H1 (cell line): Measurements from ENCODE around the gene SGO1. TPM values are rescaled to one million over a fixed set of nuclear protein-coding genes. Genes with fewer than 3 reads are reported as not detected.

Experiments
- CTCF ChIA-PET: fragments of 300-600 bp; sonication (Branson Sonifier 250); formaldehyde crosslinking; loops from one replicate; lab custom pipeline; 2021; ENCODE audit not compliant: partially characterized antibody; lab: Charles Lee
- POLR2A ChIA-PET: fragments of 300-600 bp; sonication (Branson Sonifier 250); formaldehyde crosslinking; loops from one replicate; lab custom pipeline; 2021; ENCODE audit warnings: inconsistent platforms; ENCODE audit not compliant: partially characterized antibody; lab: Charles Lee
- DNase-seq, 2 experiments: peaks; one replicate each; pipeline versions ENCODE4 v3.0.0 to v3.0.0-alpha.2; 2010 to 2022; ENCODE audit warnings: low spot score in 2 of 2, low read depth in 1 of 2, mixed read lengths in 1 of 2
- FAIRE-seq: peaks from 2 replicates; lab custom pipeline; 2011; peaks lifted over from hg19 to GRCh38; lab: Jason Lieb, UNC
- H2AFZ ChIP-seq: 2 replicates; pipeline ENCODE4 v1.8.1; 2012; ENCODE audit warnings: low read length, inconsistent platforms
- H2AK5ac ChIP-seq: 2 replicates; pipeline ENCODE4 v1.6.1; 2013; ENCODE audit warnings: low read depth, low read length
- H2BK120ac ChIP-seq: replicated peaks from 2 replicates; pipeline ENCODE3; 2013; ENCODE audit warnings: low read depth, low read length, inconsistent platforms
- H2BK12ac ChIP-seq: 2 replicates; pipeline ENCODE4 v1.6.1; 2013; ENCODE audit warnings: low read depth, low read length
- H2BK15ac ChIP-seq: 2 replicates; pipeline ENCODE4 v1.6.1; 2013; ENCODE audit warnings: low read length
- H2BK20ac ChIP-seq: 2 replicates; pipeline ENCODE4 v1.6.1; 2013; ENCODE audit warnings: low read length
- H2BK5ac ChIP-seq: 2 replicates; pipeline ENCODE4 v1.6.1; 2013; ENCODE audit warnings: low read depth, low read length
- H3K14ac ChIP-seq: 2 replicates; pipeline ENCODE4 v1.6.1; 2013; ENCODE audit warnings: inconsistent platforms; ENCODE audit not compliant: insufficient read length
- H3K18ac ChIP-seq: 2 replicates; pipeline ENCODE4 v1.6.1; 2013; ENCODE audit warnings: low read length; ENCODE audit errors: extremely low read depth
- H3K23ac ChIP-seq: 2 replicates; pipeline ENCODE4 v1.6.1; 2013; ENCODE audit warnings: inconsistent platforms; ENCODE audit not compliant: insufficient read length
- H3K23me2 ChIP-seq: 2 replicates; pipeline ENCODE4 v1.6.1; 2013; ENCODE audit warnings: low read depth, low read length
- H3K27ac ChIP-seq: 2 replicates; pipeline ENCODE4 v1.6.1; 2011; ENCODE audit warnings: low read depth, low read length, inconsistent platforms
- H3K27me3 ChIP-seq, 4 experiments: replicated peaks in 1 of 4; 1 replicate in 1 of 4; 2 replicates in 3 of 4; pipeline versions ENCODE4 v1.6.1 to v1.8.1; 2011 to 2013; ENCODE audit warnings: low read length in 3 of 4, mild to moderate bottlenecking in 3 of 4, inconsistent platforms in 2 of 4, mixed read lengths in 2 of 4, moderate library complexity in 1 of 4; ENCODE audit not compliant: control insufficient read depth in 3 of 4, insufficient read depth in 3 of 4; ENCODE audit errors: extremely low read depth in 1 of 4
- H3K36me3 ChIP-seq, 4 experiments: 2 replicates each; pipeline versions ENCODE4 v1.6.1 to v1.8.1; 2011 to 2013; ENCODE audit warnings: mild to moderate bottlenecking in 4 of 4, low read length in 3 of 4, moderate library complexity in 2 of 4, control low read depth in 1 of 4, inconsistent platforms in 1 of 4; ENCODE audit not compliant: insufficient read depth in 4 of 4, control insufficient read depth in 2 of 4
- H3K4ac ChIP-seq: replicated peaks from 2 replicates; pipeline ENCODE3; 2013; ENCODE audit warnings: low read length, low read depth, mixed read lengths, inconsistent platforms; ENCODE audit not compliant: insufficient read length
- H3K4me1 ChIP-seq, 4 experiments: replicated peaks in 1 of 4; 1 replicate in 1 of 4; 2 replicates in 3 of 4; pipeline versions ENCODE4 v1.6.1 to v1.8.1; 2011 to 2013; ENCODE audit warnings: low read length in 3 of 4, inconsistent platforms in 2 of 4, mixed read lengths in 1 of 4; ENCODE audit not compliant: insufficient read depth in 4 of 4, control insufficient read depth in 3 of 4
- H3K4me2 ChIP-seq, 2 experiments: 2 replicates each; pipeline versions ENCODE4 v1.6.1 to v1.8.1; 2011 to 2013; ENCODE audit warnings: low read depth in 2 of 2, low read length in 2 of 2, control low read depth in 1 of 2, inconsistent platforms in 1 of 2, mild to moderate bottlenecking in 1 of 2; ENCODE audit not compliant: insufficient read depth in 1 of 2
- H3K4me3 ChIP-seq, 4 experiments: fragments of 200-600, 300-600 bp in 1 of 4; sonication (generic), shearing (Covaris generic), sonication (Bioruptor Twin) in 1 of 4; 2 replicates each; pipeline versions ENCODE4 v1.5.1 to v1.8.1; 2011 to 2016; ENCODE audit warnings: low read length in 4 of 4, low read depth in 3 of 4, control low read depth in 2 of 4, inconsistent platforms in 2 of 4, mild to moderate bottlenecking in 2 of 4, mixed read lengths in 1 of 4, moderate library complexity in 1 of 4; ENCODE audit not compliant: insufficient read depth in 2 of 4; ENCODE audit errors: extremely low read depth in 1 of 4
- H3K56ac ChIP-seq: replicated peaks from 2 replicates; pipeline ENCODE3; 2013; ENCODE audit warnings: low read depth, mild to moderate bottlenecking, mixed read lengths, low read length, inconsistent platforms; ENCODE audit not compliant: insufficient read length
- H3K79me1 ChIP-seq: 2 replicates; pipeline ENCODE4 v1.6.1; 2013; ENCODE audit warnings: low read depth, low read length, control low read depth
- H3K79me2 ChIP-seq, 2 experiments: 2 replicates each; pipeline versions ENCODE4 v1.6.1 to v1.8.1; 2012 to 2013; ENCODE audit warnings: low read length in 2 of 2, mild to moderate bottlenecking in 2 of 2, inconsistent platforms in 1 of 2; ENCODE audit not compliant: insufficient read depth in 2 of 2, control insufficient read depth in 1 of 2
- H3K9ac ChIP-seq, 4 experiments: replicated peaks in 1 of 4; 1 replicate in 1 of 4; 2 replicates in 3 of 4; pipeline versions ENCODE4 v1.6.1 to v1.8.1; 2011 to 2013; ENCODE audit warnings: low read depth in 3 of 4, low read length in 3 of 4, control low read depth in 2 of 4, mild to moderate bottlenecking in 2 of 4, moderate library complexity in 2 of 4, inconsistent platforms in 1 of 4; ENCODE audit errors: extremely low read depth in 1 of 4
- H3K9me3 ChIP-seq, 2 experiments: 2 replicates each; pipeline versions ENCODE4 v1.6.1 to v1.8.1; 2012 to 2013; ENCODE audit warnings: mild to moderate bottlenecking in 2 of 2, moderate library complexity in 2 of 2, control low read depth in 1 of 2, inconsistent platforms in 1 of 2, low read depth in 1 of 2, low read length in 1 of 2, mixed read lengths in 1 of 2; ENCODE audit not compliant: insufficient read depth in 2 of 2
- H4K20me1 ChIP-seq, 2 experiments: replicated peaks in 1 of 2; 2 replicates each; pipeline versions ENCODE3 to v1.8.1; 2011 to 2013; ENCODE audit warnings: inconsistent platforms in 2 of 2, low read length in 2 of 2, mild to moderate bottlenecking in 1 of 2; ENCODE audit not compliant: insufficient read depth in 2 of 2, control insufficient read depth in 1 of 2
- H4K5ac ChIP-seq: 2 replicates; pipeline ENCODE4 v1.6.1; 2013; ENCODE audit warnings: low read length, low read depth, mixed read lengths, inconsistent platforms; ENCODE audit not compliant: insufficient read length
- H4K8ac ChIP-seq: 2 replicates; pipeline ENCODE4 v1.8.0; 2013; ENCODE audit warnings: mild to moderate bottlenecking, moderate library complexity, low read length, inconsistent platforms; ENCODE audit not compliant: insufficient read depth; ENCODE audit errors: extremely low read depth
- H4K91ac ChIP-seq: replicated peaks from 2 replicates; pipeline ENCODE3; 2013; ENCODE audit warnings: low read length, mixed read lengths, inconsistent platforms; ENCODE audit not compliant: insufficient read length
- BCL11A ChIP-seq, 2 experiments: IDR thresholded peaks; one replicate each; pipeline ENCODE4 v1.6.1; 2011; ENCODE audit warnings: low read depth in 2 of 2, low read length in 2 of 2, mild to moderate bottlenecking in 2 of 2
- GTF2F1 ChIP-seq: IDR thresholded peaks from 2 replicates; pipeline ENCODE4 v1.6.1; 2012; ENCODE audit warnings: low read depth, low read length, improper control_type of control experiment, borderline replicate concordance
- KDM1A ChIP-seq: fragments of 200-600, 300-600 bp; sonication (generic); IDR thresholded peaks from 2 replicates; pipeline ENCODE4 v1.7.1; 2016; ENCODE audit warnings: mild to moderate bottlenecking, low read length, borderline replicate concordance
- SIRT6 ChIP-seq: IDR thresholded peaks from one replicate; pipeline ENCODE4 v1.7.1; 2012; ENCODE audit warnings: low read length, inconsistent platforms
- USF2 ChIP-seq: IDR thresholded peaks from 2 replicates; pipeline ENCODE4 v1.6.1; 2011; ENCODE audit warnings: low read length, improper control_type of control experiment
- ZNF274 ChIP-seq: IDR thresholded peaks from 2 replicates; pipeline ENCODE4 v1.7.0; 2012; ENCODE audit warnings: low read length, borderline replicate concordance; ENCODE audit errors: extremely low read depth
- whole genome bisulfite sequencing, 2 experiments: shearing (Covaris generic) in 1 of 2; methylation state at CpG; one replicate each; pipeline versions ENCODE4 v1.1.6 to v1.1.7; 2013 to 2015; ENCODE audit warnings: low lambda C conversion rate in 2 of 2, mixed read lengths in 2 of 2, inconsistent platforms in 1 of 2, low coverage in 1 of 2, missing lambda C conversion rate in 1 of 2; ENCODE audit not compliant: insufficient replicate concordance in 2 of 2, insufficient coverage in 1 of 2, insufficient read length in 1 of 2; ENCODE audit errors: extremely low coverage in 1 of 2, missing lambda C conversion rate in 1 of 2; 5-methylcytosine and 5-hydroxymethylcytosine counted together
- polyA plus RNA-seq, 7 experiments: library from polyadenylated mRNA; depleted of rRNA in 3 of 7; stranded (reverse) in 5 of 7; unstranded in 2 of 7; fragments of >200 nt in 5 of 7; fragments of 200-250 nt in 2 of 7; gene quantifications; 1 replicate in 5 of 7; 2 replicates in 1 of 7; 4 replicates in 1 of 7; pipeline versions ENCODE4 v1.2.1 to v1.2.3, GENCODE V29; 2011 to 2013; ENCODE audit warnings: missing spikeins in 2 of 7, mixed read lengths in 2 of 7
- total RNA-seq: library from RNA; stranded (reverse); fragmentation: NEBNext Ultra II Directional; extraction: Animal tissue kit (Norgen Biotek cat#: 25700); gene quantifications from 2 replicates; pipeline ENCODE4 v1.2.1, GENCODE V29; 2021

The SGO1 gene
- total and polyA plus RNA-seq, 2 of the 8 experiments (the other 6 are each of a cell fraction or from before 2014, with no cell fraction given): 6.9 to 36.4 TPM

- no peak overlapping the region for H3K18ac ChIP-seq
- no peak overlapping the region for H2AFZ ChIP-seq
- 94% methylated on average over 2 of the region's 2 CpGs; no CpG with 5 or more reads in 1 of the 2 experiments for WGBS, 2 experiments
- H3K4me1 ChIP-seq: no peaks in the 10 kb centered on the region; a peak in 1 of 7 replicates
- CTCF ChIA-PET: interaction anchor here (1.0 to 2.0 kb wide), 2 partner anchors 10 to 48 kb away, joined by 3 to 6 read pairs; no protein-coding TSS in a partner anchor
- no peaks in the 10 kb centered on the region for H3K79me2 ChIP-seq
- no peak overlapping the region for H4K5ac ChIP-seq
- H3K56ac ChIP-seq: no peak overlapping the region
- no peak overlapping the region for H3K9ac ChIP-seq
- no peak overlapping the region for H3K27ac ChIP-seq
- H3K9me3 ChIP-seq: no peaks in the 10 kb centered on the region
- no peak overlapping the region for H2BK5ac ChIP-seq
- H2BK12ac ChIP-seq: no peak overlapping the region
- POLR2A ChIA-PET: no interaction called here
- TF ChIP-seq GTF2F1 (no peak), USF2 (no peak), KDM1A (no peak), ZNF274 (no peak), BCL11A (IDR thresholded peaks at IDR 0.05; ENCODE audit: low read depth in 2 of 2, low read length in 2 of 2) (no peak), SIRT6 (no peak)
- no peak overlapping the region for H2BK15ac ChIP-seq
- H4K8ac ChIP-seq: no peak overlapping the region
- H4K20me1 ChIP-seq: no peaks in the 10 kb centered on the region
- no peak for DNase-seq
- 0 out of 2 replicates have a peak, but pooled peaks cover 2% of the 10 kb centered on the region for H3K23me2 ChIP-seq
- no peak overlapping the region for H3K14ac ChIP-seq
- H3K4me3 ChIP-seq: no peak overlapping the region
- H3K4me2 ChIP-seq: no peak overlapping the region
- no peak overlapping the region for H3K4ac ChIP-seq
- H3K36me3 ChIP-seq: no peaks in the 10 kb centered on the region
- no peak overlapping the region for H2AK5ac ChIP-seq
- H3K23ac ChIP-seq: no peak overlapping the region
- H2BK120ac ChIP-seq: no peak overlapping the region
- no peaks in the 10 kb centered on the region for H3K79me1 ChIP-seq
- no peak overlapping the region for H4K91ac ChIP-seq
- no peak for FAIRE-seq
- no peak overlapping the region for H2BK20ac ChIP-seq
- no peaks in the 10 kb centered on the region for H3K27me3 ChIP-seq
These were observed 40.1 kb downstream of the SGO1 start for GRCh38 chr3:20145874-20146273.
